Measurements from ENCODE around the gene BTBD8.

DNA sequence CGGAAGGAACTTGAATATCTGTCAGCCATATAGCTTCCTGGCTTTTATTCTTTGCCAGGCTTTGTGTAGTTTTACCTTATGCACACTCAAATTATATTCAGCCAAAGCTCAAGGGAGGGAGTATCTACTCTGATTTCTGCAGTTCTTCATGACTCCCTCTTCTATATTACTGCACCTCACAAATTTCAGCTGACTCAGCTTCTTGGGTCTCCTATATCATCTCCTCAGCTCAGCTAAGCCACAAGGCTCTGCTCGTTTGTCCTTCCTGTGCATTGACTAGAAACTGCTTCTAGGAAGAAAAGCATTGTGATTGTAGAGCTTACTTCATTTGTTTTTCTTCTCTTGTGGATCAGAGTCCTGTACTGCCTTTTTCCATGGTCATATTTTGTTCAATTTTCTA lies 37.4 kb downstream of the BTBD8 start:
- TF ChIP-seq, protein P1, sequence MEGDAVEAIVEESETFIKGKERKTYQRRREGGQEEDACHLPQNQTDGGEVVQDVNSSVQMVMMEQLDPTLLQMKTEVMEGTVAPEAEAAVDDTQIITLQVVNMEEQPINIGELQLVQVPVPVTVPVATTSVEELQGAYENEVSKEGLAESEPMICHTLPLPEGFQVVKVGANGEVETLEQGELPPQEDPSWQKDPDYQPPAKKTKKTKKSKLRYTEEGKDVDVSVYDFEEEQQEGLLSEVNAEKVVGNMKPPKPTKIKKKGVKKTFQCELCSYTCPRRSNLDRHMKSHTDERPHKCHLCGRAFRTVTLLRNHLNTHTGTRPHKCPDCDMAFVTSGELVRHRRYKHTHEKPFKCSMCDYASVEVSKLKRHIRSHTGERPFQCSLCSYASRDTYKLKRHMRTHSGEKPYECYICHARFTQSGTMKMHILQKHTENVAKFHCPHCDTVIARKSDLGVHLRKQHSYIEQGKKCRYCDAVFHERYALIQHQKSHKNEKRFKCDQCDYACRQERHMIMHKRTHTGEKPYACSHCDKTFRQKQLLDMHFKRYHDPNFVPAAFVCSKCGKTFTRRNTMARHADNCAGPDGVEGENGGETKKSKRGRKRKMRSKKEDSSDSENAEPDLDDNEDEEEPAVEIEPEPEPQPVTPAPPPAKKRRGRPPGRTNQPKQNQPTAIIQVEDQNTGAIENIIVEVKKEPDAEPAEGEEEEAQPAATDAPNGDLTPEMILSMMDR (IDR thresholded peaks at IDR 0.05) = no peak
- TF ChIP-seq POLR2A (IDR thresholded peaks at IDR 0.05) = no peak
- TF ChIP-seq EP300 (IDR thresholded peaks at IDR 0.05; ENCODE audit: low read depth) = no peak
- TF ChIP-seq POLR2AphosphoS5 (IDR thresholded peaks at IDR 0.05) = no peak

Data from transverse colon (tissue), 4 donors.